ENCODE results near the gene ABCC2. TPM values are rescaled to one million over a fixed set of nuclear protein-coding genes. Genes with fewer than 3 reads are reported as not detected.
A peak's percentile ranks its signal among the peaks of the same experiment; 100 is the strongest.

Gene ABCC2
- total RNA-seq, 1 experiment from 2014 or later: 1.3 TPM

GRCh38 chr10:99845837-99846382 lies 63.5 kb downstream of the ABCC2 start:
- CTCF ChIA-PET: interaction anchor here (0.6 to 3.0 kb wide), 17 partner anchors 114 to 673 kb away, joined by 3 to 35 read pairs (median 3); partner anchors contain the start of genes COX15, CUTC and DNMBP
- Histone ChIP-seq H3K4me3 (ENCODE audit: low read depth, low read length, poor library complexity, severe bottlenecking) (no peak overlapping the region), H3K27me3 (replicated peaks; ENCODE audit: insufficient read depth, low read depth, low read length, poor library complexity) (no peaks in the 10 kb centered on the region), H3K4me1 (ENCODE audit: insufficient read depth, low read length, poor library complexity, severe bottlenecking) (peaks cover 18% of the 10 kb centered on the region), H3K9me3 (ENCODE audit: low read depth, low read length, poor library complexity, severe bottlenecking) (no peaks in the 10 kb centered on the region), H3K36me3 (ENCODE audit: insufficient read depth, low read length, poor library complexity, severe bottlenecking) (no peaks in the 10 kb centered on the region), H3K27ac (ENCODE audit: low read depth, low read length, poor library complexity, severe bottlenecking) (no peak overlapping the region)
- POLR2A ChIA-PET (ENCODE audit: low non-redundant PET): interaction anchor here (0.6 kb wide), 1 partner anchor 121 kb away, joined by 4 read pairs; no protein-coding TSS in a partner anchor
- intact Hi-C loops (cut with micrococcal nuclease; ENCODE audit: unreplicated experiment): loop anchor here (5.0 to 10.0 kb wide), 7 partner anchors 119 to 671 kb away; partner anchors contain the start of genes DNMBP, ERLIN1 and SEC31B
- TF ChIP-seq CTCF (conservative IDR thresholded peaks at IDR 0.05; ENCODE audit: low read depth, low read length): peak; percentile 96
- TF ChIP-seq EZH2 (IDR thresholded peaks at IDR 0.05; ENCODE audit: borderline replicate concordance, low read depth, low read length, poor library complexity, severe bottlenecking): no peak
- DNase-seq (ENCODE audit: low spot score): peak; percentile 93
- no TSS peak for BruUV-seq (replicated peaks)

GRCh38 chr10:99849057-99849456 lies 66.6 kb downstream of the ABCC2 start:
- intact Hi-C loops (cut with micrococcal nuclease; ENCODE audit: unreplicated experiment): loop anchor here (5.0 to 10.0 kb wide), 7 partner anchors 116 to 668 kb away; partner anchors contain the start of genes DNMBP, ERLIN1 and SEC31B
- Histone ChIP-seq H3K4me3 (ENCODE audit: low read depth, low read length, poor library complexity, severe bottlenecking) (no peak overlapping the region), H3K4me1 (ENCODE audit: insufficient read depth, low read length, poor library complexity, severe bottlenecking) (peaks cover 23% of the 10 kb centered on the region), H3K9me3 (ENCODE audit: low read depth, low read length, poor library complexity, severe bottlenecking) (no peaks in the 10 kb centered on the region), H3K27ac (ENCODE audit: low read depth, low read length, poor library complexity, severe bottlenecking) (peak overlapping the region; percentile 47), H3K27me3 (replicated peaks; ENCODE audit: insufficient read depth, low read depth, low read length, poor library complexity) (no peaks in the 10 kb centered on the region), H3K36me3 (ENCODE audit: insufficient read depth, low read length, poor library complexity, severe bottlenecking) (no peaks in the 10 kb centered on the region)
- ChIA-PET POLR2A (ENCODE audit: low non-redundant PET) (no interaction called here), CTCF (interaction anchor here (0.5 to 0.6 kb wide), 2 partner anchors 488 to 589 kb away, joined by 3 to 10 read pairs; no protein-coding TSS in a partner anchor)
- TF ChIP-seq EZH2 (IDR thresholded peaks at IDR 0.05; ENCODE audit: borderline replicate concordance, low read depth, low read length, poor library complexity, severe bottlenecking) (no peak), CTCF (conservative IDR thresholded peaks at IDR 0.05; ENCODE audit: low read depth, low read length) (no peak)
- no peak for DNase-seq (ENCODE audit: low spot score)
- BruUV-seq (replicated peaks): no TSS peak

- ChIA-PET POLR2A (ENCODE audit: low non-redundant PET) (no interaction called here), CTCF (interaction anchor here (0.6 to 1.1 kb wide), 2 partner anchors 196 to 487 kb away, joined by 3 to 10 read pairs; no protein-coding TSS in a partner anchor)
- H3K36me3 ChIP-seq (ENCODE audit: insufficient read depth, low read length, poor library complexity, severe bottlenecking): no peaks in the 10 kb centered on the region
- no TSS peak for BruUV-seq (replicated peaks)
- TF ChIP-seq CTCF (conservative IDR thresholded peaks at IDR 0.05; ENCODE audit: low read depth, low read length) (no peak), EZH2 (IDR thresholded peaks at IDR 0.05; ENCODE audit: borderline replicate concordance, low read depth, low read length, poor library complexity, severe bottlenecking) (no peak)
- peaks cover 23% of the 10 kb centered on the region for H3K4me1 ChIP-seq (ENCODE audit: insufficient read depth, low read length, poor library complexity, severe bottlenecking)
- peak; percentile 78 for DNase-seq (ENCODE audit: low spot score)
- intact Hi-C loops (cut with micrococcal nuclease; ENCODE audit: unreplicated experiment): loop anchor here (5.0 to 10.0 kb wide), 7 partner anchors 115 to 668 kb away; partner anchors contain the start of genes DNMBP, ERLIN1 and SEC31B
- no peak overlapping the region for H3K4me3 ChIP-seq (ENCODE audit: low read depth, low read length, poor library complexity, severe bottlenecking)
- H3K27ac ChIP-seq (ENCODE audit: low read depth, low read length, poor library complexity, severe bottlenecking): peak overlapping the region; percentile 47
- no peaks in the 10 kb centered on the region for H3K27me3 ChIP-seq (replicated peaks; ENCODE audit: insufficient read depth, low read depth, low read length, poor library complexity)
- H3K9me3 ChIP-seq (ENCODE audit: low read depth, low read length, poor library complexity, severe bottlenecking): no peaks in the 10 kb centered on the region
These were observed 67.1 kb downstream of the ABCC2 start for GRCh38 chr10:99849536-99849935.

All from A673 (cell line).